ENCODE measurements around the gene HLA-F. TPM values are rescaled to one million over a fixed set of nuclear protein-coding genes. Genes with fewer than 3 reads are reported as not detected.

HLA-F gene
- total RNA-seq, 4 donors from 2014 or later: 213 to 359 (median 299) TPM

- no peak overlapping the region for H3K27ac ChIP-seq
- H3K36me3 ChIP-seq: no peaks in the 10 kb centered on the region
- no peaks in the 10 kb centered on the region for H3K27me3 ChIP-seq
- TF ChIP-seq CTCF (IDR thresholded peaks at IDR 0.05) (peak in 2 of 6 experiments; percentile 16 to 18), POLR2A (IDR thresholded peaks at IDR 0.05) (no peak)
- H3K4me1 ChIP-seq: no peaks in the 10 kb centered on the region
- H3K9me3 ChIP-seq: no peaks in the 10 kb centered on the region
- no peak overlapping the region for H3K4me3 ChIP-seq
- no peak for DNase-seq
These were observed 26.8 kb upstream of the HLA-F start for GRCh38 chr6:29696147-29697125.

- Histone ChIP-seq H3K4me3 (no peak overlapping the region), H3K27ac (no peak overlapping the region), H3K4me1 (no peaks in the 10 kb centered on the region), H3K27me3 (no peaks in the 10 kb centered on the region), H3K36me3 (no peaks in the 10 kb centered on the region), H3K9me3 (no peaks in the 10 kb centered on the region)
- TF ChIP-seq CTCF (IDR thresholded peaks at IDR 0.05) (peak in 4 of 6 experiments; percentile 26 to 66 (median 35)), POLR2A (IDR thresholded peaks at IDR 0.05) (no peak)
- peak; percentile 46 to 79 (median 69) for DNase-seq
These were observed 20.6 kb upstream of the HLA-F start for GRCh38 chr6:29702519-29703103.

GRCh38 chr6:29705389-29706231, 17.6 kb upstream of the HLA-F start:
- Histone ChIP-seq H3K27me3 (no peaks in the 10 kb centered on the region), H3K4me3 (no peak overlapping the region), H3K36me3 (no peaks in the 10 kb centered on the region), H3K27ac (no peak overlapping the region), H3K4me1 (no peaks in the 10 kb centered on the region), H3K9me3 (no peaks in the 10 kb centered on the region)
- peak in 1 of 3 donors; percentile 59 for DNase-seq
- TF ChIP-seq CTCF (IDR thresholded peaks at IDR 0.05) (peak; percentile 35 to 92 (median 65)), POLR2A (IDR thresholded peaks at IDR 0.05) (no peak)

GRCh38 chr6:29708432-29709179, 14.6 kb upstream of the HLA-F start:
- H3K4me3 ChIP-seq: peak overlapping the region in 3 of 4 donors; percentile 11 to 29 (median 21)
- H3K27ac ChIP-seq: peak overlapping the region; percentile 34 to 78 (median 65)
- TF ChIP-seq POLR2A (IDR thresholded peaks at IDR 0.05): no peak
- TF ChIP-seq CTCF (IDR thresholded peaks at IDR 0.05): no peak
- H3K27me3 ChIP-seq: no peaks in the 10 kb centered on the region
- peak in 2 of 3 donors; percentile 81 to 92 for DNase-seq
- H3K9me3 ChIP-seq: no peaks in the 10 kb centered on the region
- no peaks in the 10 kb centered on the region for H3K36me3 ChIP-seq
- H3K4me1 ChIP-seq: no peaks in the 10 kb centered on the region

GRCh38 chr6:29709188-29709587, 14.0 kb upstream of the HLA-F start:
- DNase-seq: no peak
- H3K27me3 ChIP-seq: no peaks in the 10 kb centered on the region
- TF ChIP-seq CTCF (IDR thresholded peaks at IDR 0.05) (no peak), POLR2A (IDR thresholded peaks at IDR 0.05) (no peak)
- H3K9me3 ChIP-seq: no peaks in the 10 kb centered on the region
- peak overlapping the region in 3 of 4 donors; percentile 11 to 29 (median 21) for H3K4me3 ChIP-seq
- H3K4me1 ChIP-seq: no peaks in the 10 kb centered on the region
- peak overlapping the region; percentile 34 to 78 (median 69) for H3K27ac ChIP-seq
- H3K36me3 ChIP-seq: no peaks in the 10 kb centered on the region
